Urinary bladder (tissue), 4 donors: ENCODE measurements around the gene LRP10. TPM values are rescaled to one million over a fixed set of nuclear protein-coding genes. Genes with fewer than 3 reads are reported as not detected.
"Not testable (repeated sequence)": the region's sequence is repeated elsewhere in the genome, so short reads cannot be mapped to it uniquely, and the experiment has no call there.

ENCODE experiments used
- DNase-seq: peaks from one replicate; pipeline ENCODE4 v3.0.0-alpha.2; 2015; ENCODE audit errors: extremely low spot score
- H3K27ac ChIP-seq: one replicate; pipeline ENCODE4 v1.5.1; 2013; ENCODE audit warnings: low read depth, mild to moderate bottlenecking, moderate library complexity
- H3K36me3 ChIP-seq: one replicate; pipeline ENCODE4 v1.6.1; 2013; ENCODE audit warnings: mild to moderate bottlenecking, moderate library complexity; ENCODE audit not compliant: insufficient read depth
- H3K4me1 ChIP-seq: one replicate; pipeline ENCODE4 v1.6.1; 2013; ENCODE audit warnings: mild to moderate bottlenecking, moderate library complexity; ENCODE audit not compliant: insufficient read depth
- H3K4me3 ChIP-seq: one replicate; pipeline ENCODE4 v1.5.1; 2013; ENCODE audit warnings: low read depth, low read length
- WGBS: extraction: QIAGEN DNeasy Blood & Tissue Kit; methylation state at CpG from one replicate; pipeline ENCODE4 v1.1.7; 2013; 5-methylcytosine and 5-hydroxymethylcytosine counted together
- polyA plus RNA-seq: library from polyadenylated mRNA; stranded (reverse); fragments of 200-250 nt; gene quantifications from one replicate; pipeline ENCODE4 v1.2.3, GENCODE V29; 2013
- total RNA-seq: library from RNA; depleted of rRNA; stranded (reverse); fragments of >200 nt; gene quantifications from one replicate; pipeline ENCODE4 v1.2.3, GENCODE V29; 2014
- donor health status: healthy with polysubstance abuse.
- donor health status: healthy.

Gene LRP10, protein sequence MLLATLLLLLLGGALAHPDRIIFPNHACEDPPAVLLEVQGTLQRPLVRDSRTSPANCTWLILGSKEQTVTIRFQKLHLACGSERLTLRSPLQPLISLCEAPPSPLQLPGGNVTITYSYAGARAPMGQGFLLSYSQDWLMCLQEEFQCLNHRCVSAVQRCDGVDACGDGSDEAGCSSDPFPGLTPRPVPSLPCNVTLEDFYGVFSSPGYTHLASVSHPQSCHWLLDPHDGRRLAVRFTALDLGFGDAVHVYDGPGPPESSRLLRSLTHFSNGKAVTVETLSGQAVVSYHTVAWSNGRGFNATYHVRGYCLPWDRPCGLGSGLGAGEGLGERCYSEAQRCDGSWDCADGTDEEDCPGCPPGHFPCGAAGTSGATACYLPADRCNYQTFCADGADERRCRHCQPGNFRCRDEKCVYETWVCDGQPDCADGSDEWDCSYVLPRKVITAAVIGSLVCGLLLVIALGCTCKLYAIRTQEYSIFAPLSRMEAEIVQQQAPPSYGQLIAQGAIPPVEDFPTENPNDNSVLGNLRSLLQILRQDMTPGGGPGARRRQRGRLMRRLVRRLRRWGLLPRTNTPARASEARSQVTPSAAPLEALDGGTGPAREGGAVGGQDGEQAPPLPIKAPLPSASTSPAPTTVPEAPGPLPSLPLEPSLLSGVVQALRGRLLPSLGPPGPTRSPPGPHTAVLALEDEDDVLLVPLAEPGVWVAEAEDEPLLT
- 22.1 TPM for total RNA-seq
- 195 TPM for polyA plus RNA-seq

DNA sequence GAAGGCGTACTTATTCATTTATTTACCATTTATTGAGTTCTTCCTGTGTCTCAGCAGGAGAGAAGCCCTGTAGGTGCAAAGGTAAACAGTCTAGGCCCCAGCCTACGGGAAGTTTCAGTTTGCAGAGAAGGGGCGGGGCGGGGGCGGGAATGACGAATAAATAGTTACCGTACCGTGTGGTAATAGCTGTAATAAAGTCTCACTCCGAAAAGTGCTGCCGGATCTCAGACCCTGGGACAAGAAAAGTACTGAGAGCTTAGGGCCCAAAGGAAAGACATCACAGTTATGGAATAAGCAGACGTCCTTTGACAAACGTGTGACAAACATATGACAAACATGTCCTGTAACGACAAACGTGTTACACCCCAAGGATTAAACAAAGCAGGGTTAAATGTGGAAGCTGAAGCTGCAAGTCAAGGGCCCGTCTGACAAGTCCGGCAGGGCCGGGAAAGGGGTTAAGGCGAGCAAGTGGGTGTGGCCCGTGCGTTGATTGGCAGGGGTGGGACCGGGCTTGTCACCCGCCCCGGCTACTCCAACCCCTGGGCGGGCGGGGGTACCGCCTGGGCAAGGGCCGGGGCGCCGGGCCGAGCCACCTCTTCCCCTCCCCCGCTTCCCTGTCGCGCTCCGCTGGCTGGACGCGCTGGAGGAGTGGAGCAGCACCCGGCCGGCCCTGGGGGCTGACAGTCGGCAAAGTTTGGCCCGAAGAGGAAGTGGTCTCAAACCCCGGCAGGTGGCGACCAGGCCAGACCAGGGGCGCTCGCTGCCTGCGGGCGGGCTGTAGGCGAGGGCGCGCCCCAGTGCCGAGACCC, at the start of gene LRP10:
LRP10 (plus strand) TSS at position 517 of the 809 bp plus-strand sequence. CDS start 564 bp downstream, outside the sequence.
- H3K36me3 ChIP-seq = peaks cover 2% of the 10 kb centered on the region

DNA sequence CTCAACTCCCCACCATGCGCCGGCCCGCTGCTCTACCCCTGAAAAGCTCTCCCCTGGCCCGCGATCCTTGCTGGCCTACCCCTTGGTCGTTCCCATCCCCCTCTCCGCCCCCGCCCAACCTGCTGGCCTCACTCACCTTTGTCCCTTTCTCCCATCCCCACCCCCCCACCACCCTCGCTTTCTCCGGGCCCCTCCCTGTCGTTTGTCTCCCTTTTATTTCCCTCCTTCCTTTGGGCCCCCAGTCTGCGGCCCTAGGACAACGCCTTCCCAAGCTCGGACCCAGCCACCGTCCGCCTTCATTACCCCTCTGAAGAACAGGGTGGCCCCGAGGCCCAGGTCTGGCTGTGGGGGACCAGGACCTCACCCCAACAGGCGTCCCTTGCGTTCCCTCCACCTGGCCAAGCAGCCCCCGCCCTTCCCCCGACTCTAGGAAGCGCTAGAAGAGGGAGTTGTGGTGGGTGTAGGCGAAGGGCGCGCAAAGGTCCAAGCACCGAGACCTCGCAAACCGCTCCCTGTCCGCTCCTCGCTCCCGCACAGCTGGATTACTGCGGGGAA, 49.4 kb upstream of the LRP10 start:
- 53% methylated on average over 32 of the region's 32 CpGs for WGBS
- DNase-seq = no peak
- H3K4me1 ChIP-seq = no peaks in the 10 kb centered on the region
- peak overlapping the region; percentile 42 for H3K27ac ChIP-seq
- peak overlapping the region; percentile 33 for H3K4me3 ChIP-seq
- no peaks in the 10 kb centered on the region for H3K36me3 ChIP-seq

More for the DNA sequence above, at the start of gene LRP10:
- WGBS = under 1% methylated on average over 50 of the region's 50 CpGs
- Histone ChIP-seq H3K4me3 (peak within 1 kb of the TSS; percentile 93), H3K4me1 (peaks cover 3% of the 10 kb centered on the region), H3K27ac (peak within 1 kb of the TSS; percentile 98)
- DNase-seq = peak; percentile 83

DNA sequence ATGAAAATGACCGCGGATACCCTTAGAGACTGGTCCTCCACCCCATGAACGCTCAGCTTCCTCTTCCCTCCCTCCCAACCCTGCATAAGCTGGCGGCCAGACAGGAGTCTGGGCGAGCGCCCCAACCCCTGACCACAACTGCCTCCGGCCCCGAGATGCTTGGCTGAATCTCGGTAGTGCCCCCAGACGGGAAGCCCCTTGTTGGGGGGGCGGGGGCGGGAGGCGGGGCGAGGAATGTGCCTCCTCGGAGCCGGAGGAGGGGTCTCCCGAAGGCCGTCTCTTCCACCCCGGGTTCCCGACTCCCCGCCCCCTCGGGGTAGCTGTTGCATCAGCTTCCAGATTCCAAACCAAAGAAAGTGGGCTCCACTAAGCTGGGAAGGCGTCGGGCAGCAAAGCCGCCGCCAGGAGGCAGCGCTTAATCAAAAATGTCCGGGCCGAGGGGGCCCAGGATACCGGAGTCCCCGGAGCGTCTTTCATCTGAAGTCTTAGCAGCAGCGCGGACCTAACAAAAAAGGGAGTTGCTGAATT, 48.9 kb upstream of the LRP10 start:
- peak overlapping the region; percentile 42 for H3K27ac ChIP-seq
- H3K4me1 ChIP-seq = no peaks in the 10 kb centered on the region
- H3K36me3 ChIP-seq = no peaks in the 10 kb centered on the region
- WGBS = under 1% methylated on average over 34 of the region's 34 CpGs
- peak; percentile 70 for DNase-seq
- H3K4me3 ChIP-seq = peak overlapping the region; percentile 33

DNA sequence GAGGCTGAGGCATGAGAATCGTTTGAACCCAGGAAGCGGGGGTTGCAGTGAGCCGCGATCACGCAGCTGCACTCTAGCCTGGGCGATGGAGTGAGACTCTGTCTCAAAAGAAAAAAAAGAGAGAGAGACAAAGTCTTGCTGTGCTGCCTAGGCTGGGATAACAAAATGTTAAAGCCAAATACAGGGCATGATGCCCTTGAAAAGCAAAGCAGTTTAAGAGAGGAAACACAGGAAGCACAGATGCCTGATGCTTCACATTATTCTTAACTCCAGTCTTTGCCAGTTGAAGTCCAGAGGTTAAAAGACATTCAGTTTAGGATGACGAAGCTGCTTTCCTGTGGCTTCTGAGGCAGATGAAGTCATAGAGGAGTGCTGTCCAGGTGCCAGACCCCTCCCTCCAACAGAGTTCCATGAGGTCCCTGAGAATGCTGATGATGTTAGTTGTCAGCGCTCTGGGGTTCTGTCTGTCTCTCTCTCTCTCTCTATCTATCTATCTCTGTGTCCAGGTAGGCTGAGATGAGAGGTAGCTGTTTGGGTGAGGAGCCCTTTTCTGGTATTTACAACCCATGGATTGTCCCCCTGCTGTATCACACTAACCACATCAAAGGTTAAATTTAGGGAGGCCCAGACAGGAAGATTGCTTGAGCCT, 46.7 kb upstream of the LRP10 start:
- Histone ChIP-seq H3K4me3 (no peak overlapping the region), H3K36me3 (no peaks in the 10 kb centered on the region), H3K27ac (no peak overlapping the region), H3K4me1 (no peaks in the 10 kb centered on the region)
- DNase-seq = no peak
- WGBS = 50% methylated on average over 8 of the region's 8 CpGs

DNA sequence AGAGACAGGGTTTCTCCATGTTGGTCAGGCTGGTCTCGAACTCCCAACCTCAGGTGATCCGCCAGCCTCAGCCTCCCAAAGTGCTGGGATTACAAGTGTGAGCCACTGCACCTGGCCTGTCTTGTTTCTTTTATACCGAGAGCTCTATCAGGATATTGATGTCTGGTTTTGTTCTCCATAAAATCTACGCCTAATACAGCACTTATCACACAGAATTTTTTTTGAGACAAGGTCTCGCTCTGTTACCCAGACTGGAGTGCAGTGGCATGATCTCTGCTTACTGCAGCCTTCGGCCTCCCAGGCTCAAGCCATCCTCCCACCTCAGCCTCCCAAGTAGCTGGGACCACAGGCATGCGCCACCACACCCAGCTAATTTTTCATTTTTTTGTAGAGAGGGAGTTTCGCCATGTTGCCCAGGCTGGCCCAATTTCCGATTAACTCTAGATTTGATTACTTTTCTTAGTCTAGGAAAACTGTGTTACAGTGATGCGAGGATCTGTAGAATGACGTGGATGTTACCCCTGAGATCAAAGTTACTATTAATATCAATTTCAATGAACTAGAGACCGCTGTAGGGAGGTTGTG, 42.4 kb upstream of the LRP10 start:
- not testable (repeated sequence) for H3K4me3 ChIP-seq, H3K4me1 ChIP-seq, H3K27ac ChIP-seq, H3K36me3 ChIP-seq, DNase-seq
- 80% methylated on average over 12 of the region's 12 CpGs for WGBS

DNA sequence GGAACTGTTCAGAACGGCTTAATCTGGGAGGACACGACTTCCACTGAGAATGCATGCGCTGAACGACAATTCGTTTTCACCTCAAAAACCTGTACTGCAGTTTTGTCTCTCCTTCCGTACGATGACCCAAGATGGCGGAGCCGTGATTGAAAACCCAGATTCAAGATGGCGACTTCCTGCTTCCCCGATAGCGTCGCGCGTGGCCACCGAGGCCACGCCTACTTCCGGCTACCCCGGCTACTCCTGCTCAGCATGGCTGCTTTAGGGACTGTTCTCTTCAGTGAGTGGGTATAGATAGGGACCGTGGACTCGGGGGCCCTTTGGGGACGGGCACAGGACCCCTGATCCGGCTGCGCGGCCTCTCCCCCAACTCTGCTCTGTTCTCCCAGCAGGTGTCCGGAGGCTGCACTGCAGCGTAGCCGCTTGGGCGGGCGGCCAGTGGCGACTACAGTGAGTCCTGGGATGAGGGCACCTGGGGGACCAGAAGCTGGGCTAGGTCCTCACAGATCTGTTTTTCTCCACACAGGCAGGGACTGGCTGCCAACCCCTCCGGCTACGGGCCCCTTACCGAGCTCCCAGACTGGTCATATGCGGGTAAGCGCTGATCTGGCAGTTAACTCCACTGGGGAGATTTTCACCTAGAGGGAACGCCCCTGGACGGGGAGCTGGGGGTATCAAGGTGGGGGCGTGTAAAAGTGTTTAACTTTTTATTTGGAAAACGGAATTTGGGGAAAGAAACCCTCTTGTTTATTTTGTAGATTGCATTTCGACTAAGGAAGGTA, 41.7 kb upstream of the LRP10 start, which contains the start of gene MRPL52:
MRPL52 (plus strand) TSS at position 227 of the 782 bp plus-strand sequence; CDS start at position 253, 26 bp downstream.
- Histone ChIP-seq H3K27ac (no peak within 1 kb of the TSS), H3K4me1 (no peaks in the 10 kb centered on the region), H3K36me3 (no peaks in the 10 kb centered on the region), H3K4me3 (peak within 1 kb of the TSS; percentile 73)
- DNase-seq = peak; percentile 77
- under 1% methylated on average over 41 of the region's 41 CpGs for WGBS

DNA sequence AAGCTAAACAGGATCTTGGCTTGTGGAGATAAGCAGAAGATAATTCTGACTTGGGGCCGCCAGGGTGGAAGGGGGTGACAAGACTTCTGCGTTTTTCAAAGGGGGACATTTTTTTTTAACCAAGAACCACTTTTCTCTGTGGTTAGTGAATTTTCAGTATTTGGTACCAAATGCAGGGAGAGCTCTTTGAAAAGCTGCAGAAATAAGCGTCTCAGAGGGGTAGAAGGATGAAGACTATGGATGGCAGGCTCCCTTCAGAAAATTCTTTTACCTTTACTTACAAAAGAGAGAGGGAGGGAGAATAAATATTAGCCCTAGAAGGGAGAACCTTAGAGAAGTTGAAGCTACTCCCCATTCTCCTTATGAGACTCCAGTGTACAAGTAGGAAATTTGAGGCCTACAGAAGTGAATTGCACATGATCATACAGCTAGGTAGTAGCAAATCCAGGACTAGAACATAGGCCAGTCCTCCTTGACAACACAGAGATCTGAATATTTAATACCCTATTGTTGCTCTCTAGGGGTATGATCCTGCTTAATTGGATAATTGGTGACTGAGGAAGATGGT, 41.0 kb upstream of the LRP10 start:
- Histone ChIP-seq H3K4me1 (no peaks in the 10 kb centered on the region), H3K27ac (no peak overlapping the region), H3K4me3 (peak overlapping the region; percentile 73), H3K36me3 (no peaks in the 10 kb centered on the region)
- DNase-seq = no peak
- WGBS = 20% methylated on average over 3 of the region's 3 CpGs

DNA sequence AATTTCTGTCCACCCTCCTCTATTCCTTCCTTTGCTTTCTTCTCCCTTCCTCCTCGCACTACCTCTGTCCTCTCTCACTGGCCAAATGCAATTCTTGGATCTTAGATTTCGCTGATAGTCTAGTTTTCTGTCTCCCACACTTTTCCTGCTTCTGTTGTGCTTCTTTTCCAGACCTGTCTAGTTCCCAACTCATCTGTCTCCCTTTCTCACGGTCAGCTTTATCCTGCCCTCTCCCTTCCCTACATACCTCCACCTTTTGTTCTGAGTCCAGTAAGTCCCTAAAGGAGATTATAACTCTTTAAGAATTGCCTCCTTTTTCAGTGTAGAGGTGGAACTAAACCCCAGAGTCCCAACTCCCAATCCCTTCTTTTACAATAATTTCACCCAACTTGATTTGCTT, 36.0 kb upstream of the LRP10 start:
- Histone ChIP-seq H3K4me3 (no peak overlapping the region), H3K4me1 (no peaks in the 10 kb centered on the region), H3K27ac (no peak overlapping the region), H3K36me3 (no peaks in the 10 kb centered on the region)
- no peak for DNase-seq
- WGBS = 78% methylated on average over 3 of the region's 3 CpGs

DNA sequence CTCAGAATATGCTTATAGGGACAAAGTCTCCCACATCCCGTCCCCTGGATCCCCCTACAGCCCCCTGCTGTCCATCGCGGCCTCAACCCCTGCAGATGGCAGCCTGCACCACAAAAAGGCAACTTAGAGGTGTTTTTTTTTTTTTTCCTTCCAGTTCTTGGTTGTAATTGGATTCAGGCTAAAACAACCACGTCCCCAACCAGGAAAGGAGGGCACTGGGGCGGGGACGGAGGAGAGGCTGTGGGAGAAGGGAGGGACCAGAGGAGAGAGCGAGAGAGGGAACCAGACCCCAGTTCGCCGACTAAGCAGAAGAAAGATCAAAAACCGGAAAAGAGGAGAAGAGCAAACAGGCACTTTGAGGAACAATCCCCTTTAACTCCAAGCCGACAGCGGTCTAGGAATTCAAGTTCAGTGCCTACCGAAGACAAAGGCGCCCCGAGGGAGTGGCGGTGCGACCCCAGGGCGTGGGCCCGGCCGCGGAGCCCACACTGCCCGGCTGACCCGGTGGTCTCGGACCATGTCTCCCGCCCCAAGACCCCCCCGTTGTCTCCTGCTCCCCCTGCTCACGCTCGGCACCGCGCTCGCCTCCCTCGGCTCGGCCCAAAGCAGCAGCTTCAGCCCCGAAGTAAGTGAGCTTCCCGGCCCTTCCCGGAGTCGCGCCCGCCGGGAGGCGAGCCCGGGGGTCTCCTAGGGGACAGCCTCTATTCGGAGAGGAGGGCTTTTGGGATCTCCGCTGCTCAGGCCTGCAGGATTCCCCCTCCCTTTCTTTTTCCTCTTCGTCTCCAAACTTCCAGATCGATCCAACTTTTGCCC, 35.0 kb upstream of the LRP10 start, which contains the start of gene MMP14:
MMP14 (plus strand) TSS at position 285 of the 813 bp plus-strand sequence; CDS start at position 518, 233 bp downstream.
- H3K4me3 ChIP-seq = peak within 1 kb of the TSS; percentile 90
- H3K36me3 ChIP-seq = peaks cover 3% of the 10 kb centered on the region
- peak within 1 kb of the TSS; percentile 95 for H3K27ac ChIP-seq
- 2% methylated on average over 46 of the region's 46 CpGs for WGBS
- no peaks in the 10 kb centered on the region for H3K4me1 ChIP-seq
- DNase-seq = peak; percentile 81

DNA sequence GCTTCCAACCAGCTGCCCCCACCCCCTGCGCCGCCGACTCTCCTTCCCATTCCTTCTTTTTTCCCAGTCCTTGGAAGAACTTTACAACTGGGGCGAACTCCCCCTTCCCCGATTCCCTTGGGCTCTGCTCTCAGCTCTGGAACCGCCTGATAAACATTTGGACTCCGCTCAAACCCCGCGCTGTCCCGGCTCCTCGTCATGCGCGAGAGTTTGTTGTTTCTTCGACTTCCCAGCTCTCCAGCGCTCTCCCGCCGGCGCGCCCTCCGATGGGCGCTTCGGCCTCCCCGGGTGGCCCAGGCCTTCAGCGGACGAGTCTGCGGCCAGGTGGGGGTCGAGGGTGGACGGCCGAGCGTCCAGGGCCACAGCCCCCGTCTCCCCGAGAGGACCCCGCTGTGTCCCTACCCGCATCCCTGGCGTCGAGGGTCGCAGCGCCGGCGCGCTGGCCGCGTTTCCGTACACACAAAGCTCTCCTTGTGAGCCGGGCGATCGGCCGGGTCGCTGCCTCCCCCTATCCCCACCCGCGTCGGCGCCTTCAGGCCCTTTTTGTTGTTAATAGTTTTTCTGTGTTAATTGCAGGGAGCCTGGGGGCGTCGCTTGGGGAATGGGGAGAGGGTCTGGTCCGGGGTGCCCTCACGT, 34.3 kb upstream of the LRP10 start:
- Histone ChIP-seq H3K4me3 (peak overlapping the region; percentile 90), H3K27ac (peak overlapping the region; percentile 95), H3K36me3 (peaks cover 3% of the 10 kb centered on the region), H3K4me1 (no peaks in the 10 kb centered on the region)
- no peak for DNase-seq
- WGBS = under 1% methylated on average over 57 of the region's 57 CpGs
